Measurements from ENCODE around the gene PPP1R26. TPM values are rescaled to one million over a fixed set of nuclear protein-coding genes. Genes with fewer than 3 reads are reported as not detected.
"Not testable (repeated sequence)": the region's sequence is repeated elsewhere in the genome, so short reads cannot be mapped to it uniquely, and the experiment has no call there.

PPP1R26 gene
- polyA plus RNA-seq, 1 donor from 2014 or later, result 20.1 TPM

DNA sequence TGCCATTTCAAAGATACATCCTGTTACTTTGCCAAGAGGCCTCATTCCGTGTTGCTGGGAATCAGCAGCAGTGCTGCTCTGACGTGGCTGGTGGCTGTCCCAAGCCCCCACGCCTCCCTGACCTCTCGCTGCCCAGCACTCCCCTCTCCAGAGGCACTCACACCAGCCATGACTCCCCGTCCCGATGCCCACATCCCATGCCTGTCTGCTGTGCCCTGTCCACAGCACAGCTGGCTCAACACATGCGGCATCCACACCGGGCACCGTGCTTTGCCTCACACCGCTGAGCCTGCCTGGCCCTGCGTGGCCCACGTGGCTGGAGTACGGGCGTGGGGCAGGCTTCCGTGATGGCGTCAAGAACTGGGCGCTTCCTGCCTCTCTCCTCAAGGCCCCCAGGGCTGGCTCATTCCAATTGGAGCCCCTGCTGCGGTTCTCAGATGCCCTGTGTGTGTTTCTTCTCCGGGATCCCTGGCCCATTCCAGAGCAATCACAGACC lies 33.8 kb downstream of the PPP1R26 start:
- no peaks in the 10 kb centered on the region for H3K27me3 ChIP-seq (ENCODE audit: insufficient read depth, low read depth, low read length)
- H3K9me2 ChIP-seq (ENCODE audit: insufficient read depth, low read length), result no peaks in the 10 kb centered on the region
- no peaks in the 10 kb centered on the region for H4K20me1 ChIP-seq (ENCODE audit: insufficient read depth)
- no peaks in the 10 kb centered on the region for H3K79me2 ChIP-seq (replicated peaks; ENCODE audit: insufficient read depth, low read length)
- TF ChIP-seq CTCF (IDR thresholded peaks at IDR 0.05; ENCODE audit: poor library complexity, severe bottlenecking) (no peak), REST (IDR thresholded peaks at IDR 0.05; ENCODE audit: borderline replicate concordance) (no peak), TAF1 (IDR thresholded peaks at IDR 0.05; ENCODE audit: low read depth) (no peak), EP300 (conservative IDR thresholded peaks at IDR 0.05; ENCODE audit: poor library complexity, severe bottlenecking) (no peak), MXI1 (conservative IDR thresholded peaks at IDR 0.05; ENCODE audit: poor library complexity, severe bottlenecking) (no peak), RAD21 (conservative IDR thresholded peaks at IDR 0.05) (no peak), SMC3 (conservative IDR thresholded peaks at IDR 0.05; ENCODE audit: poor library complexity) (no peak), EZH2 (IDR thresholded peaks at IDR 0.05; ENCODE audit: borderline replicate concordance, insufficient read depth, low read length, poor library complexity, severe bottlenecking) (no peak), POLR2AphosphoS5 (IDR thresholded peaks at IDR 0.05) (no peak)
- no peak overlapping the region for H3K9ac ChIP-seq (ENCODE audit: low read length)
- H3K36me3 ChIP-seq (ENCODE audit: insufficient read depth, low read length), result no peaks in the 10 kb centered on the region
- no peak overlapping the region for H3K27ac ChIP-seq (ENCODE audit: low read length)
- no peak overlapping the region for H2AFZ ChIP-seq (ENCODE audit: low read depth, low read length)
- H3K4me3 ChIP-seq (ENCODE audit: low read length), result no peak overlapping the region
- H3K4me2 ChIP-seq (ENCODE audit: low read length), result no peak overlapping the region
- H3K9me3 ChIP-seq (ENCODE audit: low read length), result no peaks in the 10 kb centered on the region
- H3F3A ChIP-seq (ENCODE audit: insufficient read depth, low read length, poor library complexity, severe bottlenecking), result no peaks in the 10 kb centered on the region

GRCh38 chr9:135513906-135514305 lies 34.3 kb downstream of the PPP1R26 start:
- H3K4me2 ChIP-seq (ENCODE audit: low read length); H3K9ac ChIP-seq (ENCODE audit: low read length); H3K36me3 ChIP-seq (ENCODE audit: insufficient read depth, low read length); H3K27me3 ChIP-seq (ENCODE audit: insufficient read depth, low read depth, low read length); H3K9me2 ChIP-seq (ENCODE audit: insufficient read depth, low read length); H4K20me1 ChIP-seq (ENCODE audit: insufficient read depth); H3K27ac ChIP-seq (ENCODE audit: low read length); H2AFZ ChIP-seq (ENCODE audit: low read depth, low read length); H3F3A ChIP-seq (ENCODE audit: insufficient read depth, low read length, poor library complexity, severe bottlenecking); H3K4me3 ChIP-seq (ENCODE audit: low read length); H3K79me2 ChIP-seq (replicated peaks; ENCODE audit: insufficient read depth, low read length); H3K9me3 ChIP-seq (ENCODE audit: low read length): not testable (repeated sequence)
